ENCODE measurements around the gene SMCO3. TPM values are rescaled to one million over a fixed set of nuclear protein-coding genes. Genes with fewer than 3 reads are reported as not detected.
A peak's percentile ranks its signal among the peaks of the same experiment; 100 is the strongest.

Gene SMCO3
- total and polyA plus RNA-seq, 10 donors, result 0.32 to 1.6 (median 0.87) TPM

DNA sequence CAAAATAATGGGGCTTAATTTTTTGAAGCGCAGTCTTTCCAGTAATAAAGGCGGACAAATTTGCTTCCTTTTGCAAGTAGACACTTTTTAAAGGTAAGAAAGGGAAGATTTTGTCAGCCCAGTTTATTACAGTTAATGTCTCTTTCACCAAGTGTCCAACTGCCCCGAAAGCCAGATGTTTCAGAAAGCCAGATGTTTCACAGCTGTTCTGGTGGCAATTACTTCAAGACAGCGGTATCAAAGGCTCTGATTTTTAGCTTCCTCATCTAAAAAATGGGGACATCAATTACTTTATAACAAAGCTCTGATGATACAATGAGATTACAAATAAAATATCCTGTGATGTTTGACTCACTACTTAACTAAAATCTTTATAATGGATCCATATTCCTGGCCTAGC is 11.7 kb downstream of the SMCO3 start:
- Histone ChIP-seq H3K27me3 (replicated peaks in 1 of 7) (no peaks in the 10 kb centered on the region), H3K4me3 (peak overlapping the region; percentile 56 to 91 (median 80)), H3K27ac (peak overlapping the region in 6 of 8 donors; percentile 85 to 97 (median 94)), H3K9me3 (no peaks in the 10 kb centered on the region), H3K4me1 (peaks cover 21 to 52% (median 41%) of the 10 kb centered on the region in 6 donors), H3K36me3 (peaks cover 0 to 40% (median 25%) of the 10 kb centered on the region in 6 donors)
- WGBS, 5 donors, result 69 to 80% (median 79%) methylated on average over 4 of the region's 4 CpGs
- no peak for DNase-seq
- intact Hi-C loops (cut with DNase I; ENCODE audit: low total_unique reads), result no loop called here
- no peak for TF ChIP-seq POLR2AphosphoS5 (IDR thresholded peaks at IDR 0.05)
- no peak for TF ChIP-seq POLR2A (IDR thresholded peaks at IDR 0.05)
- TF ChIP-seq, protein P1, sequence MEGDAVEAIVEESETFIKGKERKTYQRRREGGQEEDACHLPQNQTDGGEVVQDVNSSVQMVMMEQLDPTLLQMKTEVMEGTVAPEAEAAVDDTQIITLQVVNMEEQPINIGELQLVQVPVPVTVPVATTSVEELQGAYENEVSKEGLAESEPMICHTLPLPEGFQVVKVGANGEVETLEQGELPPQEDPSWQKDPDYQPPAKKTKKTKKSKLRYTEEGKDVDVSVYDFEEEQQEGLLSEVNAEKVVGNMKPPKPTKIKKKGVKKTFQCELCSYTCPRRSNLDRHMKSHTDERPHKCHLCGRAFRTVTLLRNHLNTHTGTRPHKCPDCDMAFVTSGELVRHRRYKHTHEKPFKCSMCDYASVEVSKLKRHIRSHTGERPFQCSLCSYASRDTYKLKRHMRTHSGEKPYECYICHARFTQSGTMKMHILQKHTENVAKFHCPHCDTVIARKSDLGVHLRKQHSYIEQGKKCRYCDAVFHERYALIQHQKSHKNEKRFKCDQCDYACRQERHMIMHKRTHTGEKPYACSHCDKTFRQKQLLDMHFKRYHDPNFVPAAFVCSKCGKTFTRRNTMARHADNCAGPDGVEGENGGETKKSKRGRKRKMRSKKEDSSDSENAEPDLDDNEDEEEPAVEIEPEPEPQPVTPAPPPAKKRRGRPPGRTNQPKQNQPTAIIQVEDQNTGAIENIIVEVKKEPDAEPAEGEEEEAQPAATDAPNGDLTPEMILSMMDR (IDR thresholded peaks at IDR 0.05 in 8 of 11, conservative IDR thresholded peaks at IDR 0.05 in 3 of 11), result no peak

DNA sequence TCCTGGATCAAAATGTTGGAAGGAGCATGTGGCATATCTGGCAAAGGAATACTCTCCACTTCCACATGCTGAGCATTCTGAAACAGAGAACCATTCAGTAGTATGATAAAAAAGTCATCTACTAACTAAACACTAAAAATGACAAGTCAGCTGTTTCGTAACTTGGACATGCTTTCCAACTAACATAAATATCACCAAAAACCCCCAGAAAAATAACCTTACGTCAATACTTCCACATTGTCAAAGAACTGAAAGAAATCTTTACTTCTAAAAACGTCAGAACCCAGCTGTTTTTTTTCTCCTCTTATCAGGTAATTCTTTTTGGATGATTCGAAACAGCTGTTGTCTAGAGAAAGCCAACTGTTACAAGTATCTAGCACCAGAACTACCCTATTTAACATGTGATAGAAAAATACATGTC is 18.9 kb downstream of the SMCO3 start:
- 74 to 84% (median 77%) methylated on average over 4 of the region's 4 CpGs for WGBS, 5 donors
- Histone ChIP-seq H3K27me3 (replicated peaks in 1 of 7) (no peaks in the 10 kb centered on the region), H3K9me3 (no peaks in the 10 kb centered on the region), H3K4me1 (peaks cover 0 to 3% (median 0%) of the 10 kb centered on the region in 6 donors), H3K4me3 (no peak overlapping the region), H3K36me3 (peaks cover 5 to 100% (median 88%) of the 10 kb centered on the region in 6 donors), H3K27ac (peak overlapping the region in 1 of 8 donors; percentile 13)
- intact Hi-C loops (cut with DNase I; ENCODE audit: low total_unique reads), result no loop called here
- TF ChIP-seq POLR2A (IDR thresholded peaks at IDR 0.05), result no peak
- TF ChIP-seq, protein P1 (IDR thresholded peaks at IDR 0.05 in 8 of 11, conservative IDR thresholded peaks at IDR 0.05 in 3 of 11), result no peak
- TF ChIP-seq POLR2AphosphoS5 (IDR thresholded peaks at IDR 0.05), result no peak
- no peak for DNase-seq

DNA sequence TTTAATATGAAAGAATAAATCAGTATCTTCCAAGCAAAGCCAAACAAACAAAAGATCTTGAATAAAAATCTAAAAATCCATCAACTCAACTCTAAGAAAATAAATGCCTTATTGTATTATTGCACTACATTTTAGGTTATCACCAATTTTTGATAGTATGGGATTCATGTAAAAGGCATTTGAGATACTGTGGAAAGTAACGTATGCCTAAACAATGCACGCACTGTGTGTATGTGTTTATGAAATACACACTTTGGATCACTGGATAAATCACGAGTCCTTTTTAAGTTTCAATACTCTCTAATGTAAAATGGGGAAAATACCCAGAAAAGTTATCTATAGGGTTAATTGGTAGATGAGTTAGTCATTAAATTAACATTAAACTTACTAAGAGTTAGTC is 28.4 kb downstream of the SMCO3 start:
- 95 to 98% (median 96%) methylated on average over 3 of the region's 3 CpGs for WGBS, 5 donors
- TF ChIP-seq, protein P1 (IDR thresholded peaks at IDR 0.05 in 8 of 11, conservative IDR thresholded peaks at IDR 0.05 in 3 of 11), result no peak
- TF ChIP-seq POLR2A (IDR thresholded peaks at IDR 0.05), result no peak
- TF ChIP-seq POLR2AphosphoS5 (IDR thresholded peaks at IDR 0.05), result no peak
- peaks cover 15 to 70% (median 55%) of the 10 kb centered on the region in 6 donors for H3K36me3 ChIP-seq
- no peaks in the 10 kb centered on the region for H3K9me3 ChIP-seq
- no peaks in the 10 kb centered on the region for H3K4me1 ChIP-seq
- H3K4me3 ChIP-seq, result no peak overlapping the region
- DNase-seq, result no peak
- no peaks in the 10 kb centered on the region for H3K27me3 ChIP-seq (replicated peaks in 1 of 7)
- intact Hi-C loops (cut with DNase I; ENCODE audit: low total_unique reads), result no loop called here
- H3K27ac ChIP-seq, result no peak overlapping the region

DNA sequence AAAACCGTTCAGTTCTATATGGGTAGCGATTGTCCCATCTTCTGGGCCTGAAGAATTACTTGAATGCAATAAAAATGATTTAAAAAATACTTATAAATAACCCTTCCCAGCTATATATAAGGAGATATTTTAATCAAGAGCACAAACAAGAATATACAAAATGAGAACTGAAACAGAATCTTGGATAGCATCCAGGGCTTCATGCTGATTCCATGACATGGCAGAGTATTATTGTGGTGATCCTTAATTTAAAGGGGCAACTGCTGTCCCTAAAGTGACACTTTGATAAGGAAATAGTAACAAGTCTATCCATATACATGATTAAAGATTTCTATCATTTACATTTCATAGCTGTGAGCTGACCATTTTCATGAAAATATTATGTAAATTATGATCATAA is 29.5 kb downstream of the SMCO3 start:
- 89 to 100% (median 96%) methylated on average over 2 of the region's 2 CpGs for whole genome bisulfite sequencing, 5 donors
- no peak overlapping the region for H3K4me3 ChIP-seq
- no peaks in the 10 kb centered on the region for H3K9me3 ChIP-seq
- intact Hi-C loops (cut with DNase I; ENCODE audit: low total_unique reads), result no loop called here
- no peaks in the 10 kb centered on the region for H3K27me3 ChIP-seq (replicated peaks in 1 of 7)
- H3K36me3 ChIP-seq, result peaks cover 12 to 59% (median 44%) of the 10 kb centered on the region in 6 donors
- TF ChIP-seq POLR2A (IDR thresholded peaks at IDR 0.05) (no peak), POLR2AphosphoS5 (IDR thresholded peaks at IDR 0.05) (no peak)
- TF ChIP-seq, protein P1 (IDR thresholded peaks at IDR 0.05 in 8 of 11, conservative IDR thresholded peaks at IDR 0.05 in 3 of 11), result no peak
- no peaks in the 10 kb centered on the region for H3K4me1 ChIP-seq
- no peak for DNase-seq
- H3K27ac ChIP-seq, result peak overlapping the region in 3 of 8 donors; percentile 5 to 19 (median 5)
